ENCODE data around the gene ZDHHC3. TPM values are rescaled to one million over a fixed set of nuclear protein-coding genes. Genes with fewer than 3 reads are reported as not detected.

ZDHHC3 gene
- total RNA-seq, 1 donor from 2014 or later, result 40.3 TPM

- no peak for DNase-seq (ENCODE audit: low spot score)
Measured at GRCh38 chr3:44926921-44927320, 49.1 kb downstream of the ZDHHC3 start.

DNA sequence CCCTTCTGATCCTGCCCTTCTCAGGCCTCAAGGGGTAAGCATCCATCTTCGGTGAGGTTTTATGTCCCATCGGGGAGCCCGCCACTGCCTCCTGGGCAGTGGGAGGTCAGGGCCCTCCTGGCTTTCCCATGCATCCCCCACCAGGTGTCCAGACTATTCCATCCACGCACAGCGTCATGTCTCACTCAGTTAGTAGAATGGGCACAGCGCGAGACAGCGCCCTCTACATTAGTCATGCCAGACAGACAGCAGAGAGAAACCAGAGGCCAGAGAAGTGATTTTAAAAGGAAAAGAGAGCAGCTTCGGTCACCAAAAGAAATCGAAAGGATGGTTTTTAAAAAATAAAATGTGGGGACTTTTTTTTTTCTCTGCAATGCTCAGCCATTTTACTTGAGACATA is 49.8 kb downstream of the ZDHHC3 start:
- Mint-ChIP-seq H3K4me3 (ENCODE audit: low read depth) (no peak overlapping the region), H3K36me3 (ENCODE audit: low read depth) (peaks cover 22% of the 10 kb centered on the region), H3K4me1 (ENCODE audit: low read depth) (no peaks in the 10 kb centered on the region), H3K27me3 (ENCODE audit: low read depth) (no peaks in the 10 kb centered on the region), H3K9me3 (no peaks in the 10 kb centered on the region), H3K27ac (no peak overlapping the region)
- no peak for DNase-seq (ENCODE audit: low spot score)
- intact Hi-C loops (cut with micrococcal nuclease), result no loop called here

More at GRCh38 chr3:44926921-44927320, 49.1 kb downstream of the ZDHHC3 start:
- intact Hi-C loops (cut with micrococcal nuclease), result no loop called here
- Mint-ChIP-seq H3K36me3 (ENCODE audit: low read depth) (peaks cover 22% of the 10 kb centered on the region), H3K9me3 (no peaks in the 10 kb centered on the region), H3K27ac (no peak overlapping the region), H3K4me3 (ENCODE audit: low read depth) (no peak overlapping the region), H3K4me1 (ENCODE audit: low read depth) (no peaks in the 10 kb centered on the region), H3K27me3 (ENCODE audit: low read depth) (no peaks in the 10 kb centered on the region)

DNA sequence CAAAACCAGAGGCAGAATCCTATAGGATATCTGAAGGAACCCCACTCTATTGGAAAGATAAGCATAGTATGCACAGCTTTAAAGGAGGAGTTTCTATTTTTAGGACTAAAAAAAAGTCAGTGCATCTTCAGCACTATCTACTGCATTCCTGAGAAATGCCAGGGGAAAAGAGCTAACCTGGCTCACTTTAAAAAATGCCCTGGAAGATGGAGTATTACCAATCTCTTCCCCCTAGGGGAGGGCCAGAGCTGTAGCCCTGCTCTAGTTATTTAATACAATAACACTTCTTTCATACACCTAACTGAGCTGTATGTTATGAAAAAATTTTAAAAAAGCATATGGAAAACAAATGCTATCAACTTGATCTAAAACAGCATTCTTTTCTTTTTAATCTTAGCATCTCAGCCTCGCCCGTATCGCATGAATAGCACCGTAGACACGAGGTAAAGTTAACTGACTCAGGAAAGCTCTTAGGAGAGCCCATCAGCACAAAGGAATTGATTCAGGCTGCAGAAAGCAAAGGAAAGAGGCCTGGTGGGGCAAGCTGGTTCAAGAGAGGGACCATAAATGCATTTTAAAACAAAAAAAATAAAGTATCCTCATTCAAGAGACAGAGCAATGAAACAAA is 51.4 kb downstream of the ZDHHC3 start:
- Mint-ChIP-seq H3K9me3 (no peaks in the 10 kb centered on the region), H3K36me3 (ENCODE audit: low read depth) (peaks cover 22% of the 10 kb centered on the region), H3K27ac (no peak overlapping the region), H3K4me3 (ENCODE audit: low read depth) (no peak overlapping the region), H3K4me1 (ENCODE audit: low read depth) (no peaks in the 10 kb centered on the region), H3K27me3 (ENCODE audit: low read depth) (no peaks in the 10 kb centered on the region)
- intact Hi-C loops (cut with micrococcal nuclease), result no loop called here
- DNase-seq (ENCODE audit: low spot score), result no peak

- no peak overlapping the region for H3K4me3 Mint-ChIP-seq (ENCODE audit: low read depth)
- H3K36me3 Mint-ChIP-seq (ENCODE audit: low read depth), result peaks cover 22% of the 10 kb centered on the region
- no peaks in the 10 kb centered on the region for H3K4me1 Mint-ChIP-seq (ENCODE audit: low read depth)
- no peaks in the 10 kb centered on the region for H3K27me3 Mint-ChIP-seq (ENCODE audit: low read depth)
- intact Hi-C loops (cut with micrococcal nuclease), result no loop called here
- DNase-seq (ENCODE audit: low spot score), result no peak
- H3K27ac Mint-ChIP-seq, result no peak overlapping the region
- no peaks in the 10 kb centered on the region for H3K9me3 Mint-ChIP-seq
Measured at GRCh38 chr3:44923632-44924456, 52.1 kb downstream of the ZDHHC3 start.

DNA sequence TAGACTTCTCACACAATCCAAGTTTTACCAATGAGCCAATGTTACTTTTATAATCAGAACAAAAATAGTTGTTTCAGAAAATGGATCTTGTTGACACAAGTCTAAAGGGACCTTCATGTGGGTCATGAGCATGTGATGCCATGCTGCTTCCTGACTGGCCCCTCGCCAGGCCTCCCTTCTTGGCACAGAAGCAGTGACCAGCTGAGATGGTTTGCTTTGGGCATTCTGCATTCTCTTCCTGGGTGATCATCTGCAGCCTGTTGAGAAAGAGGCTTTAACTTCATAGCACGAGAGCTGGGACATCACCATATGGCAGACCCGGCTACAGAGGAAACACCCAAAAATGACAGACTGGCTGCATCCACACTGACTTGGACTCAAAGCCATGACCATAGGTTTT is 55.9 kb downstream of the ZDHHC3 start:
- H3K4me3 Mint-ChIP-seq (ENCODE audit: low read depth), result no peak overlapping the region
- DNase-seq (ENCODE audit: low spot score), result no peak
- H3K27ac Mint-ChIP-seq, result no peak overlapping the region
- intact Hi-C loops (cut with micrococcal nuclease), result no loop called here
- peaks cover 4% of the 10 kb centered on the region for H3K36me3 Mint-ChIP-seq (ENCODE audit: low read depth)
- H3K27me3 Mint-ChIP-seq (ENCODE audit: low read depth), result no peaks in the 10 kb centered on the region
- no peaks in the 10 kb centered on the region for H3K9me3 Mint-ChIP-seq
- H3K4me1 Mint-ChIP-seq (ENCODE audit: low read depth), result no peaks in the 10 kb centered on the region

- intact Hi-C loops (cut with micrococcal nuclease), result loop anchor here (10.0 kb wide), 1 partner anchor 594 kb away; no protein-coding TSS in a partner anchor
- H3K27ac Mint-ChIP-seq, result no peak overlapping the region
- no peaks in the 10 kb centered on the region for H3K9me3 Mint-ChIP-seq
Measured at GRCh38 chr3:44918581-44918980, 57.4 kb downstream of the ZDHHC3 start.

GRCh38 chr3:44918087-44918486 is 57.9 kb downstream of the ZDHHC3 start:
- H3K27me3 Mint-ChIP-seq (ENCODE audit: low read depth), result no peaks in the 10 kb centered on the region
- no peaks in the 10 kb centered on the region for H3K36me3 Mint-ChIP-seq (ENCODE audit: low read depth)
- intact Hi-C loops (cut with micrococcal nuclease), result loop anchor here (10.0 kb wide), 1 partner anchor 593 kb away; no protein-coding TSS in a partner anchor
- no peaks in the 10 kb centered on the region for H3K4me1 Mint-ChIP-seq (ENCODE audit: low read depth)
- H3K27ac Mint-ChIP-seq, result no peak overlapping the region
- H3K9me3 Mint-ChIP-seq, result no peaks in the 10 kb centered on the region
- H3K4me3 Mint-ChIP-seq (ENCODE audit: low read depth), result no peak overlapping the region
- no peak for DNase-seq (ENCODE audit: low spot score)

More at GRCh38 chr3:44918581-44918980, 57.4 kb downstream of the ZDHHC3 start:
- H3K27me3 Mint-ChIP-seq (ENCODE audit: low read depth), result no peaks in the 10 kb centered on the region
- H3K36me3 Mint-ChIP-seq (ENCODE audit: low read depth), result peaks cover 2% of the 10 kb centered on the region
- H3K4me3 Mint-ChIP-seq (ENCODE audit: low read depth), result no peak overlapping the region
- DNase-seq (ENCODE audit: low spot score), result no peak
- H3K4me1 Mint-ChIP-seq (ENCODE audit: low read depth), result no peaks in the 10 kb centered on the region

DNA sequence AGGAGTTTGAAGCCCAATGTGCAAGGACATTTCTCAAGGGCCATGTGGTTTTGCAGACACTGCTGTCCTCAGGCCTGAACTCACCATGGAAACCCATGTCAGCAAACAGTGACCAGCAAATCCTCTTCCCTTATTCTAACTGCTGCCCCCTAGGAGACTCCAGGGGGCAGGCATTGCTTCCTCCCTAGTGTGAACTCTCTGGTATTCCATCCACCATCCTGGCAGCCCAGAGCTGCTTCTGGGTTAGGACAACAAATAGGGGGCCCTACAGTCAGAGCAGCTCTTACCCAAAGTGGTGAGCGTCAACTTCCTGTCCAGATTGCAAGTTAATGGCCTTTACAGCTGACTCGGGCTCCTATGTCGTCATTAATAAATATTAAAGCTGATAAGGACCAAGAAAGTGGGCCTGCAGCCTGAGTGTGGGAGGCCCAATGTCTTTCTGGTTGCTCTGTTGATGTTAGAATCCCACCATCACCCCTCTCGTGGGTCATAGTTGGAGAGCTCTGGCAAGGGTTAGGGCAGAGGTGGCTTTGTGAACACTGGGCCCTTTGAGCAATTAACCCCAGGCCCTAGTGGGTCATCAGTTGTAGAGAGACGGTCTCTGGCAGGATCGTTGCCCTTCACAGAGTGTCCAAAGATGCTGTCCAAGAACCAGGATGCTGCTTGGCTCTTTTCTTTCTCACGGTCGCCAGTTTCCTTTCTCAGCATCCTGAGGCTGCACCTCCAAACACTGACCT is 60.1 kb downstream of the ZDHHC3 start:
- peaks cover 5% of the 10 kb centered on the region for H3K9me3 Mint-ChIP-seq
- H3K27me3 Mint-ChIP-seq (ENCODE audit: low read depth), result no peaks in the 10 kb centered on the region
- no peak for DNase-seq (ENCODE audit: low spot score)
- H3K4me1 Mint-ChIP-seq (ENCODE audit: low read depth), result no peaks in the 10 kb centered on the region
- H3K4me3 Mint-ChIP-seq (ENCODE audit: low read depth), result no peak overlapping the region
- H3K27ac Mint-ChIP-seq, result no peak overlapping the region
- intact Hi-C loops (cut with micrococcal nuclease), result loop anchor here (10.0 kb wide), 1 partner anchor 591 kb away; no protein-coding TSS in a partner anchor
- H3K36me3 Mint-ChIP-seq (ENCODE audit: low read depth), result no peaks in the 10 kb centered on the region

DNA sequence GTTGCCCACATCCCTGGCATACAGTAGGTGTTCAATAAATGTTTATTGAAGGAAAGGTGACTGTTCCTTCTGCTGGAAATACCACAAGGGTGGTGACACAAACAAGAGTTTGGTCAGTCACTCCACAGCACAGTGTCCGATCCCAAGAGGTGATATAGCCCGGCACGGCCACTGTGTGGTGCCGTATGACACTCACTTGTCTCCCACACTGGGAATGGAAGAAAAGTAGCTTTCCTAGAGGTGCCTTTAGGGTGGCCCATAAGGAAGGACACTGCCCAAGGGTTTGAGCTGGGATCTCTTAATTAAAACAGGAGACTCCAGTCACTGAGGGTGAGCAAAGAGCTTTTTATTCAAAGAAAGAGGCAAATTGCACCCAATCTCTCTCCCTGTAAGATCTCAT is 61.0 kb downstream of the ZDHHC3 start:
- intact Hi-C loops (cut with micrococcal nuclease), result loop anchor here (1.0 to 10.0 kb wide), 2 partner anchors 382 to 590 kb away; no protein-coding TSS in a partner anchor

DNA sequence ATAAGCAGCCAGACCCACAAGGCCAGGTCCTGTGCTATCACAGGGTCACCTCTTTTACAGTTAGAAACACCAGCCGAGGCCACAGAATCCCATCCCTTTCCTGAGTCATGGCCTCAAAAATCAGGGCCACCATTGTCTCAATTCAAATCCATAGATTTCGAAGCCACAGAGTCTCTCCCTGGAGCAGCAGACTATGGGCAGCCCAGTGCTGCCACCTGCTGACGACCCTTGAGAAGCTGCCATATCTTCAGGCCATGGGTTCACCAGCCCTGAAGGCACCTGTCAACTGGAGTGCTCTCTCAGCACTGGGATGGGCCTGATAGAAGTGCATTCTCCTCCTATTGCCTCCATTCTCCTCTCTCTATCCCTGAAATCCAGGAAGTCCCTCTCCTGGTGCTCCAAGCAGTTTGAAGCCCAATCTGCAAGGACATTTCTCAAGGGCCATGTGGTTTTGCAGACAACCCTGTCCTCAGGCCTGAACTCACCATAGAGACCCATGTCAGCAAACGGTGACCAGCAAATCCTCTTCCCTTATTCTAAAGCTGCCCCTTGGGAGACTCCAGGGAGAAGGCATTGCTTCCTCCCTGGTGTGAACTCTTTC is 62.0 kb downstream of the ZDHHC3 start:
- intact Hi-C loops (cut with micrococcal nuclease), result loop anchor here (1.0 to 10.0 kb wide), 2 partner anchors 381 to 589 kb away; no protein-coding TSS in a partner anchor
- DNase-seq (ENCODE audit: low spot score), result peak; percentile 36
- Mint-ChIP-seq H3K4me1 (ENCODE audit: low read depth) (no peaks in the 10 kb centered on the region), H3K4me3 (ENCODE audit: low read depth) (no peak overlapping the region), H3K27ac (no peak overlapping the region), H3K9me3 (peaks cover 5% of the 10 kb centered on the region), H3K36me3 (ENCODE audit: low read depth) (no peaks in the 10 kb centered on the region), H3K27me3 (ENCODE audit: low read depth) (peaks cover 9% of the 10 kb centered on the region)

More for the DNA sequence above, 61.0 kb downstream of the ZDHHC3 start:
- Mint-ChIP-seq H3K9me3 (peaks cover 5% of the 10 kb centered on the region), H3K36me3 (ENCODE audit: low read depth) (no peaks in the 10 kb centered on the region), H3K4me1 (ENCODE audit: low read depth) (no peaks in the 10 kb centered on the region), H3K27ac (no peak overlapping the region), H3K4me3 (ENCODE audit: low read depth) (no peak overlapping the region), H3K27me3 (ENCODE audit: low read depth) (peaks cover 4% of the 10 kb centered on the region)
- no peak for DNase-seq (ENCODE audit: low spot score)

DNA sequence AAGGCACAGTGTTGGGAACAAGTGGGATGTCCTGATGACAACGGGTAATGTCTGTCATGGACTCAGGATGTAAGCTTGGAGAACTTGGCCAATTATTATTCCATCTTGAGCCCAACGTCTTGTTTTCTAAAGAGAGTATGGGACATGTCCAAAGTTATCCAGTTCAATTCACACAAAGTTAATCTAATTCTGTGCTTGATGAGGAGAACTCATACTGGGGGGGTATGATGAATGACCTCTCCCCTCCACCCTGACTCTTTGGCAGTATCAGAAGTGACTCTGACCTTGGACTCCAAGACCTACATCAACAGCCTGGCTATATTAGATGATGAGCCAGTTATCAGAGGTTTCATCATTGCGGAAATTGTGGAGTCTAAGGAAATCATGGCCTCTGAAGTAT is 65.3 kb downstream of the ZDHHC3 start:
- no peak for DNase-seq (ENCODE audit: low spot score)
- H3K27ac Mint-ChIP-seq, result no peak overlapping the region
- H3K4me1 Mint-ChIP-seq (ENCODE audit: low read depth), result no peaks in the 10 kb centered on the region
- intact Hi-C loops (cut with micrococcal nuclease), result loop anchor here (10.0 kb wide), 1 partner anchor 586 kb away; no protein-coding TSS in a partner anchor
- H3K4me3 Mint-ChIP-seq (ENCODE audit: low read depth), result no peak overlapping the region
- H3K36me3 Mint-ChIP-seq (ENCODE audit: low read depth), result no peaks in the 10 kb centered on the region
- H3K27me3 Mint-ChIP-seq (ENCODE audit: low read depth), result peaks cover 9% of the 10 kb centered on the region
- peaks cover 5% of the 10 kb centered on the region for H3K9me3 Mint-ChIP-seq

- Mint-ChIP-seq H3K27me3 (ENCODE audit: low read depth) (peaks cover 9% of the 10 kb centered on the region), H3K9me3 (peaks cover 5% of the 10 kb centered on the region), H3K27ac (no peak overlapping the region), H3K4me1 (ENCODE audit: low read depth) (no peaks in the 10 kb centered on the region), H3K4me3 (ENCODE audit: low read depth) (no peak overlapping the region), H3K36me3 (ENCODE audit: low read depth) (no peaks in the 10 kb centered on the region)
- intact Hi-C loops (cut with micrococcal nuclease), result no loop called here
- DNase-seq (ENCODE audit: low spot score), result no peak
Measured at GRCh38 chr3:44909063-44909462, 66.9 kb downstream of the ZDHHC3 start.

Measured in activated T-helper 2 cell treated with anti-CD3 and anti-CD28 coated beads, Interferon-gamma antibody, Interleukin-2, Interleukin-4, amounts not matched to agents 10 μg/mL and 5 μg/mL and 100 μg/mL, durations not matched to agents 14 hours and 24 hours and 36 hours (primary cell).